BE2C (cell line): Measurements from ENCODE around the gene SMIM43.
"Not testable (repeated sequence)": the region's sequence is repeated elsewhere in the genome, so short reads cannot be mapped to it uniquely, and the experiment has no call there.

ENCODE experiments used
- DNase-seq: peaks from one replicate; pipeline ENCODE4 v3.0.0-alpha.2; 2020
- H3K27me3 ChIP-seq: fragments of 250-450 bp; sonication (Bioruptor Pico); 2 replicates; pipeline ENCODE4 v1.5.1; 2020; ENCODE audit warnings: mild to moderate bottlenecking
- H3K36me3 ChIP-seq: fragments of 250-450 bp; sonication (Bioruptor Pico); 2 replicates; pipeline ENCODE4 v1.5.1; 2020; ENCODE audit warnings: mild to moderate bottlenecking
- H3K4me1 ChIP-seq: fragments of 250-450 bp; sonication (Bioruptor Pico); 2 replicates; pipeline ENCODE4 v1.5.1; 2020
- H3K4me3 ChIP-seq: 2 replicates; pipeline ENCODE4 v1.5.1; 2011; ENCODE audit warnings: low read depth, low read length
- H3K9me3 ChIP-seq: fragments of 250-450 bp; sonication (Bioruptor Pico); 2 replicates; pipeline ENCODE4 v1.5.1; 2020
- CTCF ChIP-seq: IDR thresholded peaks from 2 replicates; pipeline ENCODE4 v1.5.1; 2012; ENCODE audit warnings: mild to moderate bottlenecking, low read depth, low read length

The SMIM43 gene

DNA sequence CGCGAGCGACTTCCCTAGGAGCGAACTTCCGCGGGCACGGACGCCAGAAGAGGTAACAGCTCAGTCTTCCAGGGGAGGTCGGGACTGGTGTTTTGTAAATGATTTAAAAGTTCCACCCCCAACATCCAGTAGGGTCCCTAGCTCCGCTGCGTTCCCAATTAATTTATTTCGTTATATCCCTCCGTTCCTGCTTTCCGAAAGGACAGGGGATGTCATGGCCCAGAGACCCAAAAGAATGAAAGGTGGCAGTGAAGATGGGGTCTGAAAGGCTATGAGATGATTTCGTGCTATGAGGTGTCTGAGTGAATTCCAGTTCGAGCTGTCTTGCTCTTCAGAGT lies 373 bp upstream of the SMIM43 start:
- H3K4me1 ChIP-seq = no peaks in the 10 kb centered on the region
- H3K9me3 ChIP-seq = no peaks in the 10 kb centered on the region
- no peak overlapping the region for H3K4me3 ChIP-seq
- H3K27me3 ChIP-seq = peaks cover 44% of the 10 kb centered on the region
- no peak for TF ChIP-seq CTCF
- no peaks in the 10 kb centered on the region for H3K36me3 ChIP-seq
- DNase-seq = no peak

- no peak for TF ChIP-seq CTCF
- no peak overlapping the region for H3K4me3 ChIP-seq
- H3K27me3 ChIP-seq = peaks cover 53% of the 10 kb centered on the region
- no peak for DNase-seq
- no peaks in the 10 kb centered on the region for H3K4me1 ChIP-seq
- H3K36me3 ChIP-seq = no peaks in the 10 kb centered on the region
- no peaks in the 10 kb centered on the region for H3K9me3 ChIP-seq
Observed at GRCh38 chr4:121764303-121764701, 662 bp downstream of the SMIM43 start.

- no peak overlapping the region for H3K4me3 ChIP-seq
- TF ChIP-seq CTCF = no peak
- peaks cover 39% of the 10 kb centered on the region for H3K27me3 ChIP-seq
- no peak for DNase-seq
- no peaks in the 10 kb centered on the region for H3K9me3 ChIP-seq
- no peaks in the 10 kb centered on the region for H3K4me1 ChIP-seq
- no peaks in the 10 kb centered on the region for H3K36me3 ChIP-seq
Observed at GRCh38 chr4:121760205-121760604, 4.8 kb downstream of the SMIM43 start.

GRCh38 chr4:121758925-121759568 lies 5.9 kb downstream of the SMIM43 start:
- no peak for DNase-seq
- H3K36me3 ChIP-seq = no peaks in the 10 kb centered on the region
- no peak for TF ChIP-seq CTCF
- no peaks in the 10 kb centered on the region for H3K4me1 ChIP-seq
- H3K4me3 ChIP-seq = no peak overlapping the region
- H3K9me3 ChIP-seq = no peaks in the 10 kb centered on the region
- H3K27me3 ChIP-seq = peaks cover 27% of the 10 kb centered on the region

DNA sequence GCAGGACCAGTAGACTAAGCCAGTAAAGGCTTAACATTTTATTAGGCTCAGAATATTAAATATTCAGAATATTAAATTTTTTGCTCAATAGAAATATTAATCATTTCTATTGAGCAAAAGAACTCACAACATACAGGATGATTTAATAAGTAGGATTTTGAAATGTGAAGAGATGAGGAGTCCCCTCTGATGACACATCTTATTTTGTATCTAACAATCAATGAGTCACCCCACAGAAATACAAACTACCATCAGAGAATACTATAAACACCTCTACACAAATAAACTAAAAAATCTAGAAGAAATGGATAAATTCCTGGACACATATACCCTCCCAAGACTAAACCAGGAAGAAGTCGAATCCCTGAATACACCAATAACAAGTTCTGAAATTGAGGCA lies 12.8 kb downstream of the SMIM43 start:
- H3K9me3 ChIP-seq, H3K4me1 ChIP-seq, H3K4me3 ChIP-seq, H3K36me3 ChIP-seq, DNase-seq, H3K27me3 ChIP-seq: not testable (repeated sequence)

GRCh38 chr4:121749225-121749624 lies 15.7 kb downstream of the SMIM43 start:
- DNase-seq = no peak
- H3K4me3 ChIP-seq = no peak overlapping the region
- no peak for TF ChIP-seq CTCF
- H3K4me1 ChIP-seq = no peaks in the 10 kb centered on the region
- no peaks in the 10 kb centered on the region for H3K36me3 ChIP-seq
- no peaks in the 10 kb centered on the region for H3K9me3 ChIP-seq
- H3K27me3 ChIP-seq = no peaks in the 10 kb centered on the region

- no peak for DNase-seq
- no peaks in the 10 kb centered on the region for H3K27me3 ChIP-seq
- H3K4me1 ChIP-seq = no peaks in the 10 kb centered on the region
- H3K4me3 ChIP-seq = no peak overlapping the region
- no peaks in the 10 kb centered on the region for H3K36me3 ChIP-seq
- H3K9me3 ChIP-seq = no peaks in the 10 kb centered on the region
- TF ChIP-seq CTCF = no peak
Observed at GRCh38 chr4:121742794-121743193, 22.2 kb downstream of the SMIM43 start.
